ENCODE measurements around the gene HPSE2.

The HPSE2 gene

GRCh38 chr10:98664329-98665042 is 571.2 kb downstream of the HPSE2 start:
- peak; percentile 19 for DNase-seq

- no peak for DNase-seq
Measured at GRCh38 chr10:98659951-98660350, 575.7 kb downstream of the HPSE2 start.

- DNase-seq, result no peak
Measured at GRCh38 chr10:98655492-98655891, 580.2 kb downstream of the HPSE2 start.

- no peak for DNase-seq
Measured at GRCh38 chr10:98649170-98649569, 586.5 kb downstream of the HPSE2 start.

GRCh38 chr10:98646998-98647917 is 588.4 kb downstream of the HPSE2 start:
- DNase-seq, result no peak

GRCh38 chr10:98644466-98644865 is 591.2 kb downstream of the HPSE2 start:
- no peak for DNase-seq

- DNase-seq, result no peak
Measured at GRCh38 chr10:98642281-98642680, 593.4 kb downstream of the HPSE2 start.

GRCh38 chr10:98638920-98639319 is 596.7 kb downstream of the HPSE2 start:
- DNase-seq, result no peak

GRCh38 chr10:98636921-98637329 is 598.7 kb downstream of the HPSE2 start:
- no peak for DNase-seq

- no peak for DNase-seq
Measured at GRCh38 chr10:98632456-98633150, 603.0 kb downstream of the HPSE2 start.

- no peak for DNase-seq
Measured at GRCh38 chr10:98628206-98628605, 607.4 kb downstream of the HPSE2 start.

GRCh38 chr10:98627711-98628110 is 607.9 kb downstream of the HPSE2 start:
- DNase-seq, result no peak

- DNase-seq, result no peak
Measured at GRCh38 chr10:98624963-98625362, 610.7 kb downstream of the HPSE2 start.

GRCh38 chr10:98623176-98623575 is 612.5 kb downstream of the HPSE2 start:
- no peak for DNase-seq

GRCh38 chr10:98621630-98622029 is 614.0 kb downstream of the HPSE2 start:
- no peak for DNase-seq

- no peak for DNase-seq
Measured at GRCh38 chr10:98620503-98620902, 615.1 kb downstream of the HPSE2 start.

GRCh38 chr10:98619446-98619845 is 616.2 kb downstream of the HPSE2 start:
- no peak for DNase-seq

GRCh38 chr10:98617906-98618520 is 617.6 kb downstream of the HPSE2 start:
- no peak for DNase-seq

GRCh38 chr10:98613446-98613845 is 622.2 kb downstream of the HPSE2 start:
- DNase-seq, result no peak

- no peak for DNase-seq
Measured at GRCh38 chr10:98611436-98611835, 624.2 kb downstream of the HPSE2 start.

GRCh38 chr10:98610836-98611235 is 624.8 kb downstream of the HPSE2 start:
- no peak for DNase-seq

GRCh38 chr10:98610301-98610700 is 625.4 kb downstream of the HPSE2 start:
- no peak for DNase-seq

GRCh38 chr10:98609265-98609664 is 626.4 kb downstream of the HPSE2 start:
- no peak for DNase-seq

All from activated T-cell treated with anti-CD3 and anti-CD28 coated beads, Interleukin-2, amount 50 U/mL, for 1 hour (primary cell).